ENCODE data around the gene SETD7. TPM values are rescaled to one million over a fixed set of nuclear protein-coding genes. Genes with fewer than 3 reads are reported as not detected.

SETD7 gene
- total and polyA plus RNA-seq, 2 of the 8 experiments (the other 6 are each of a cell fraction or from before 2014, with no cell fraction given), result 1.5 to 4.6 TPM

- TF ChIP-seq SP1 (IDR thresholded peaks at IDR 0.05; ENCODE audit: low read depth, low read length) (no peak), SRF (IDR thresholded peaks at IDR 0.05; ENCODE audit: low read depth, low read length) (no peak), BACH1 (IDR thresholded peaks at IDR 0.05; ENCODE audit: low read length) (no peak)
- TF ChIP-seq, protein P1, sequence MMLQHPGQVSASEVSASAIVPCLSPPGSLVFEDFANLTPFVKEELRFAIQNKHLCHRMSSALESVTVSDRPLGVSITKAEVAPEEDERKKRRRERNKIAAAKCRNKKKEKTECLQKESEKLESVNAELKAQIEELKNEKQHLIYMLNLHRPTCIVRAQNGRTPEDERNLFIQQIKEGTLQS (IDR thresholded peaks at IDR 0.05; ENCODE audit: insufficient read depth, low read depth, low read length), result no peak
Measured at GRCh38 chr4:139535871-139536234, 20.2 kb downstream of the SETD7 start (continued).

Data from H1 (cell line).